IPS-20b (cell line): Measurements from ENCODE around the gene STK11IP.

Experiments used
- H3K27ac ChIP-seq: one replicate; pipeline ENCODE4 v1.5.1; 2013; ENCODE audit warnings: low read length
- H3K27me3 ChIP-seq: 2 replicates; pipeline ENCODE4 v1.6.1; 2013; ENCODE audit warnings: mild to moderate bottlenecking, low read length, inconsistent platforms; ENCODE audit not compliant: insufficient read depth
- H3K36me3 ChIP-seq: 2 replicates; pipeline ENCODE4 v1.6.1; 2013; ENCODE audit warnings: low read depth, mild to moderate bottlenecking, inconsistent platforms, low read length, moderate library complexity; ENCODE audit not compliant: insufficient read depth
- H3K4me1 ChIP-seq: 2 replicates; pipeline ENCODE4 v1.6.1; 2013; ENCODE audit warnings: mild to moderate bottlenecking, control low read depth, inconsistent platforms, low read length, moderate library complexity; ENCODE audit not compliant: insufficient read depth
- H3K4me3 ChIP-seq: 2 replicates; pipeline ENCODE4 v1.5.1; 2013; ENCODE audit warnings: mild to moderate bottlenecking, low read length, inconsistent platforms
- H3K9ac ChIP-seq: 2 replicates; pipeline ENCODE4 v1.6.1; 2013; ENCODE audit warnings: low read depth, mild to moderate bottlenecking, inconsistent platforms, low read length, moderate library complexity
- H3K9me3 ChIP-seq: 2 replicates; pipeline ENCODE4 v1.6.1; 2013; ENCODE audit warnings: mild to moderate bottlenecking, low read depth, low read length, inconsistent platforms; ENCODE audit not compliant: insufficient read depth

STK11IP gene

DNA sequence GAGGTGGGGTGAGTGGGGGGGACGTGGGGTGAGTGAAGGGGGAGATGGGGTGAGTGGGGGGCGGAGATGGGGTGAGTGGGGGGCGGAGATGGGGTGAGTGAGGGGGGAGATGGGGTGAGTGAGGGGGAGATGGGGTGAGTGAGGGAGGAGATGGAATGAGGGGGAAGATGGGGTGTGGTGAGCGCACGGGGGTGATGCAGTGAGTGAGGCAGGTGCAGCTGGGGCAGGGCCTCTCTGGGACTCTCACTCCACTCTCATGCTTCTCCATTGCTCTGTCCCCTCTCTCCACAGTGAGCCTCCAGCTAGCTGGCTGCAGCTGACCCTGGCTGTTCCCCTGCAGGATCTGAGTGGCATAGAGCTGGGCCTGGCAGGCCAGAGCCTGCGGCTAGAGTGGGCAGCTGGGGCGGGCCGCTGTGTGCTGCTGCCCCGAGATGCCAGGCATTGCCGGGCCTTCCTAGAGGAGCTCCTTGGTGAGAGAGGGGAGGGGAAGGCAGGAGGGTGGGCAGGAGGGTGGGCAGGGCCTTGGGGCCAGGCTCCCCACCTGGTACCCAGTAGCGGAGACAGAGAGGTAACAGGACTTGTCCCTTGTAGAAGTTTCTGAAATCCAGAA lies 15.9 kb downstream of the STK11IP start:
- Histone ChIP-seq H3K9me3 (no peaks in the 10 kb centered on the region), H3K9ac (no peak overlapping the region), H3K4me1 (no peaks in the 10 kb centered on the region), H3K27ac (no peak overlapping the region), H3K36me3 (peaks cover 37% of the 10 kb centered on the region; the same call in 1 of the 2 replicates), H3K27me3 (no peaks in the 10 kb centered on the region), H3K4me3 (no peak overlapping the region)

DNA sequence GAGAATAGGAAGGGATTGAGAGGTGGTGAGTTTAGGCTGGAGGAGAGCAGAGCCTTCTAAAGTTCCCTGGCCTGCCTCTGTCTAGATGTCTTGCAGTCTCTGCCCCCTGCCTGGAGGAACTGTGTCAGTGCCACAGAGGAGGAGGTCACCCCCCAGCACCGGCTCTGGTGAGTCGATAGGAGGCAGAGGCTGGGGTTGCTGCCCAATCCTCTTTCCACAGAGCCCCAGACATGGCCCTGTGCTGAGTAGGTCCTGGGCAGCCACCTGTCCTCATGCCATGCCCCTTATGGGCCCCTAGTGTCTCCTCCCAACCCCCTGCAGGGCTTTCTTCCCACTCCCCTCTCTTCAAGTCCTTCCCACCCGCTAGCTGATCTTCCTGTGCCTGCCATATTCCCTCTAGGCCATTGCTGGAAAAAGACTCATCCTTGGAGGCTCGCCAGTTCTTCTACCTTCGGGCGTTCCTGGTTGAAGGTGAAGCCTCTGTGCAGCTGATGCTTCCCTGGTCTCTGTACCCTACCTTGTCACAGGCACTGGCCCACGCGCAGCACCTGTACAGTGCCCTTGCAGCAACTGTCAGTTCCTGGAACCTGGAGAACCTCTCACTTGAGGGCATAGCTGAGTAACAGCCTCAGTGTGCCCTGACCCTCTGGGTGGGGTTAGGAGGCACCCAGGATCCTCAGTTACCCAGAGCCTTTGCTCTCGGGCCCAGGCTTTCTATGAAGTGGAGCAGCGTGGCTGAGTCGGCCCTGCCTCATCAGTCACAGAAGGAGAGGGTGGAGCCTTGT lies 16.6 kb downstream of the STK11IP start:
- Histone ChIP-seq H3K4me1 (no peaks in the 10 kb centered on the region), H3K4me3 (no peak overlapping the region), H3K27me3 (no peaks in the 10 kb centered on the region), H3K36me3 (peaks cover 36% of the 10 kb centered on the region; the same call in 1 of the 2 replicates), H3K27ac (no peak overlapping the region), H3K9ac (no peak overlapping the region), H3K9me3 (no peaks in the 10 kb centered on the region)

DNA sequence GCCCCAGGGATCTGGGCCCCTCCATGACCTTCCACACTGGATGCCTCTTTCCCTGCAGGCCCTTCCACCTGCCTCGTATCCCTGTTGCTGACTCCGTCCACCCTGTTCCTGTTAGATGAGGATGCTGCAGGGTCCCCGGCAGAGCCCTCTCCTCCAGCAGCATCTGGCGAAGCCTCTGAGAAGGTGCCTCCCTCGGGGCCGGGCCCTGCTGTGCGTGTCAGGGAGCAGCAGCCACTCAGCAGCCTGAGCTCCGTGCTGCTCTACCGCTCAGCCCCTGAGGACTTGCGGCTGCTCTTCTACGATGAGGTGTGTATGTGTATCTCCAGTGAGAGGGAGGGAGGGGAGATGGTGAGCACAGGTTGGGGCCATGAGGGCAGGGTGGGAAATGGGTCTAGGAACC lies 17.4 kb downstream of the STK11IP start:
- H3K9me3 ChIP-seq, result no peaks in the 10 kb centered on the region
- no peak overlapping the region for H3K4me3 ChIP-seq
- no peaks in the 10 kb centered on the region for H3K4me1 ChIP-seq
- no peaks in the 10 kb centered on the region for H3K27me3 ChIP-seq
- no peak overlapping the region for H3K27ac ChIP-seq
- peaks cover 28% of the 10 kb centered on the region; the same call in 1 of the 2 replicates for H3K36me3 ChIP-seq
- no peak overlapping the region for H3K9ac ChIP-seq

DNA sequence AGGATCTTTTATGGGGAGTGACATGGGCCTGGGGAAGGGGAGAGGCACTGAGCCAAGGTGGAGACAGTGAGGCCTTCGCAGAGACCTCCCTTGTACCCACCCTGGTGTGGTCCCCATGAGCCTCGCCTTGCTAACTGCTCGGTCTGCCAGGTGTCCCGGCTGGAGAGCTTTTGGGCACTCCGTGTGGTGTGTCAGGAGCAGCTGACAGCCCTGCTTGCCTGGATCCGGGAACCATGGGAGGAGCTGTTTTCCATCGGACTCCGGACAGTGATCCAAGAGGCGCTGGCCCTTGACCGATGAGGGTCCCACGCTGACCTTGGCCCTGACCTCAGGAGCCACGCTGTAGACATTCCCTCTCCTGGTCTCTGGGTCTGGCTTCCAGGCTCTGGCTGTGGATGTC lies 18.2 kb downstream of the STK11IP start:
- H3K4me1 ChIP-seq, result no peaks in the 10 kb centered on the region
- H3K27ac ChIP-seq, result no peak overlapping the region
- no peaks in the 10 kb centered on the region for H3K27me3 ChIP-seq
- H3K4me3 ChIP-seq, result no peak overlapping the region
- peaks cover 24% of the 10 kb centered on the region; the same call in 1 of the 2 replicates for H3K36me3 ChIP-seq
- H3K9ac ChIP-seq, result no peak overlapping the region
- no peaks in the 10 kb centered on the region for H3K9me3 ChIP-seq

DNA sequence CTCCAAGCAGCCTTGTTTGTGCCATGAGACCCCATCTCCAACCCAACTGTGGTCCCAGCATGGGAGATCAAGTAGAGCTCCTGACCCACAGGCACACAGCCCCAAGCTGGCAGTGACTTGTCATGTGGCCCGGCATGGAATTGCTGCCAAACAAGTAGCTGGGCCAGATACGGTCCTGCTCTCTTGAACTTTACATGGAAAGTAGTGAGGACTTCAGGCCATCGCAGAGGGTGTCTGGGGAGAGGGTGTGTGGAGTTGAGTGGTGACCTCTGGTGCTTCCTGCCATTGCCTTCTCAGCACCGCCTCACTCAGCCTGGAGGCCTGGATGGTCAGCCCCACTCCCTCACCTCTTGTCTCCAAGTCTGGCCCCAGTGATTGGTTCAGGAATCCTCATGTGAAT lies 18.9 kb downstream of the STK11IP start:
- H3K36me3 ChIP-seq, result peaks cover 23% of the 10 kb centered on the region; the same call in 1 of the 2 replicates
- H3K27ac ChIP-seq, result no peak overlapping the region
- peaks cover 3% of the 10 kb centered on the region; the same call in 1 of the 2 replicates for H3K27me3 ChIP-seq
- H3K4me1 ChIP-seq, result no peaks in the 10 kb centered on the region
- no peak overlapping the region for H3K4me3 ChIP-seq
- H3K9ac ChIP-seq, result no peak overlapping the region
- H3K9me3 ChIP-seq, result no peaks in the 10 kb centered on the region

DNA sequence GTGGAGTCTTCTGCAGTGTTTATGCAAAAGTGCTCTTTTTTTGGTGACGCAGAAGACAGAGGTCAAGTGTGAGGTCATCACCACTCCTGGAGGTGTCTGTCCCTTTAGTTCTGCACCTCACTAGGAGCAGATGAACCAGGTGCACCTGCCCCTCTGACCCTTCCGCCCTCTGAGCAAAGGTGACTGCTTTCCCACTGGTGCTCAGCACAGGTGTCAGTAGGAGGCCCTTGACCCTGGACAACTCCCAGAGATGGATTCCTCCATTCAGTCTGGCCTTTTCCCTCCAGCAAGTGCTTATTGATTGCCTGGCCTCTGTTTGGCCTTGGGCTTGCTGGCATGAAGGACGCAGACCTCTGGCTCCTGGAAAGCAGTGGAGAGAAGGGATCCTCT lies 21.1 kb downstream of the STK11IP start:
- Histone ChIP-seq H3K9ac (no peak overlapping the region), H3K4me1 (no peaks in the 10 kb centered on the region), H3K27ac (no peak overlapping the region), H3K36me3 (peaks cover 14% of the 10 kb centered on the region; the same call in 1 of the 2 replicates), H3K9me3 (no peaks in the 10 kb centered on the region), H3K27me3 (peaks cover 14% of the 10 kb centered on the region), H3K4me3 (no peak overlapping the region)

DNA sequence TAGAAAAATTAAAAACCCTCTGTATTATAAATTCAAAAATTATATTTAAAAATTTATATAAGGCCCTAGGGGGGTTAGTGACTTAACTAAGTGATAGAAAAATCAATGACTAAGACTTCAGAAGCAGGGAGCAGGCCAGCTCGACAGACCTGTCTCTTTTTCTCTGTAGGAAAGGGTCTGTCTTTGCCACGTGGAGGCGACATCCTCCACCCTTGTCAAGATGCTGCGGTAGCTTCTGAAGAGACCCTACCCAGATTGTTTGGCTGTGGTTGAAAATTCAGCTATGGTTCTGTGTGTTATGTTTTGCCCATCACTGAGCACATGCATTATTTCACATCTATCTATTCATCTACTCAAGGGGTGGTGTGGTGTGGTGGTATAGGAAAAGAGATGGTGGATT lies 21.6 kb downstream of the STK11IP start:
- Histone ChIP-seq H3K9ac (no peak overlapping the region), H3K27me3 (peaks cover 19% of the 10 kb centered on the region), H3K36me3 (peaks cover 14% of the 10 kb centered on the region; the same call in 1 of the 2 replicates), H3K4me1 (no peaks in the 10 kb centered on the region), H3K27ac (no peak overlapping the region), H3K9me3 (no peaks in the 10 kb centered on the region), H3K4me3 (no peak overlapping the region)

DNA sequence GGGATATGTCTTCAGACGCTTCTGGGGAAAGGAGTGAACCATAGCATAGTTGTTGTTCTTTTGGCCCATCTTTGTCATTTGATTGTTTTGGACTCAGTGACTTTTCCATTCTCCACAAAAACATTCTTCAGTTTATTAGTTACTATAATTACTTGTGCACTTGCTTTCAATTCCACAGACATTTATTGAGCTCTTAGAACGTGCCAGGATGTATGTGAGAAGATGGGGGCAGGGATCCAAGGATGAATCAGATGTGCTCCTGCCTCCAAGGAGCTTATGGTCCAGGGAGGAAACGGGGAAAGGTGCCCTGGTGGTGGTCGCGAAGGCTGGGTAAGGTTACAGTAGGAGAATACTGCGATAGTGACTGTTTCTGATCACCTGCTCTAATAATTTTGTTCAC lies 22.9 kb downstream of the STK11IP start:
- Histone ChIP-seq H3K9me3 (no peaks in the 10 kb centered on the region), H3K36me3 (peaks cover 5% of the 10 kb centered on the region; the same call in 1 of the 2 replicates), H3K27ac (no peak overlapping the region), H3K9ac (no peak overlapping the region), H3K4me3 (no peak overlapping the region), H3K27me3 (peaks cover 22% of the 10 kb centered on the region), H3K4me1 (no peaks in the 10 kb centered on the region)

DNA sequence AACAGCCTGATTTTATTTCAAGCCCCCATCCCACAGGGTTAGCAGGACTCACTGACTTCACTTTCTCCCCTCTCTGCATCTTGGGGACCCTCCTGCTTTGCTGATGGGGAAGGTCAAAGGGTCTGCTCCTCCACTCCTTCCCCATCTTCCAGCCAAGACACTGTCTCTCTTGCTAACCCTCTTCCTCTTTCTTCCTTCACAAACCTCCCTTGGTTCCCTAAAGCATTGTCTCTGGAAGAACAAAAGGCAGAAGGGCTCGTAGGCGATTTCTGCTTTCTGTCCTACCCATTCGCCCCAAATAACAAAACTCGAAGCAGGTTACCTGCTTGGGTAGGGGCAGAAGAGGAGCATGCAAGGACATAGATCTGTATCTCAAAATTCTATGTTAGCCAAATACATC lies 24.3 kb downstream of the STK11IP start:
- Histone ChIP-seq H3K9me3 (no peaks in the 10 kb centered on the region), H3K36me3 (no peaks in the 10 kb centered on the region), H3K27ac (no peak overlapping the region), H3K4me3 (no peak overlapping the region), H3K27me3 (peaks cover 30% of the 10 kb centered on the region), H3K9ac (no peak overlapping the region), H3K4me1 (no peaks in the 10 kb centered on the region)

DNA sequence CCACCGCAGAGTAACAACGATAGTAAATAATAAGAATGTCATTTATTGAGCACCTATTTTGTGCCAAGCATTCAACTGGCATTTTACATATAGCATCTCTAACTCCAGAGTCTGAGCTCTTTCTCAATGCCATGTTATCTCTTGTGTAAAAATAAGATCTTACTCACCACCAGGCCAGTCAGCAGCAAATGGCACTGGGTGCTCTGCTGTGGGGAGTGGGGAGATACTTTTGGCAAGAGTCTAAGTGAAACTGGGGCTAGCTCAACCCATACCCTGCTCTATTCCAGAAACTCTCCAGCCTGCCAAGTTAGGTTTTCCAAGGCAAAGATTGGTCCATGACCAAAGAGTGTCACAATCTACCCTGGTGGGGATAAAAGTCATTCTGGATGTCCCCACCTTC lies 24.8 kb downstream of the STK11IP start:
- no peaks in the 10 kb centered on the region for H3K9me3 ChIP-seq
- no peak overlapping the region for H3K9ac ChIP-seq
- peaks cover 33% of the 10 kb centered on the region for H3K27me3 ChIP-seq
- no peak overlapping the region for H3K4me3 ChIP-seq
- H3K4me1 ChIP-seq, result no peaks in the 10 kb centered on the region
- no peak overlapping the region for H3K27ac ChIP-seq
- H3K36me3 ChIP-seq, result no peaks in the 10 kb centered on the region

DNA sequence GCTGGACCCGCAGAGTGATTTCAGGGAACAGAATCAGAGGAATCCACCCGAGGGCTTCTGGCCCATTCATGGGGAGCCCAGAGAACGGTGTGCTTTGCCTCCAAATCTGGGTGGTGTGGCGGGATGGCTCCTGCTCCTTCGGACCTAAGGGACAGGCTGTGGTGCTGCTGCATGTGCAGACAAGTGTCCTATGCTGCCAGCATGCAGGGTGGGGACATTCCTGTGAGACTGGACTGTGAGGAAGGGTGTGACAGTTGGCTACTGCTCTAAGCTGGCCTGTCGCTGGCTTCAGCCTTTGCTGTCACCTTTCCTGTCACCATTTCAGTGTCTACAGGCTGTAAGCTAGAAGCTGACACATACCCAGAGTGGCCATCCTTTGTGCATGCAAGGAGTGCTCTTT lies 26.9 kb downstream of the STK11IP start:
- Histone ChIP-seq H3K4me3 (no peak overlapping the region), H3K9me3 (no peaks in the 10 kb centered on the region), H3K4me1 (no peaks in the 10 kb centered on the region), H3K9ac (no peak overlapping the region), H3K27ac (no peak overlapping the region), H3K36me3 (no peaks in the 10 kb centered on the region), H3K27me3 (peaks cover 33% of the 10 kb centered on the region)

DNA sequence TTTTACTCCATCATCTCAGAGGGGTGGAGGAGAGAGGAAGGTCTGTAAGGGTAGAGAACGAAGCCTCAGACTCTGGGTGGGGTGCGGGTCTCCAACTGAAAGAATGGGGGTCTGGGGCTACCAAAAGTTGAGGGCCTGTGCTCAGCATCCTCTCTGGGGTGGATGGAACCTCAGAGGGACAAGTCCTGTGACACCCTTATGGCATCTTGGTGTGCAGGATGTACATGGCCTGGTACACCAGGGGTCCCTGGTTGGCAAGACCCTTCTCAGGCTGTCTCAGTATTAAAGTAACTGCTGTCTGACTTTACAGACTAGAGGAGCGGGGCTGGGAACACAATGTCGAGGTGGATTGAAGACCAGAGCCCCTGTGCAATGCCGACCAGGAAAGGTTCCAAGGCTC lies 27.5 kb downstream of the STK11IP start:
- no peak overlapping the region for H3K4me3 ChIP-seq
- H3K27ac ChIP-seq, result no peak overlapping the region
- no peaks in the 10 kb centered on the region for H3K4me1 ChIP-seq
- no peak overlapping the region for H3K9ac ChIP-seq
- H3K36me3 ChIP-seq, result no peaks in the 10 kb centered on the region
- no peaks in the 10 kb centered on the region for H3K9me3 ChIP-seq
- peaks cover 33% of the 10 kb centered on the region for H3K27me3 ChIP-seq
